Esophagus squamous epithelium (tissue), 4 donors: ENCODE measurements around the gene CAMTA1.

Experiments
- POLR2A ChIP-seq, 4 donors: fragments of 450-650 bp; IDR thresholded peaks; one replicate each; pipeline ENCODE4 v1.6.1; 2017; ENCODE audit warnings: antibody characterized with exemption in 4 of 4, mild to moderate bottlenecking in 4 of 4, moderate library complexity in 3 of 4
- TF ChIP-seq, protein P1 (sequence below), 6 experiments: fragments of 450-650 bp in 4 of 6; fragments of 200-600 bp in 2 of 6; sonication (generic) in 2 of 6; IDR thresholded peaks; one replicate each; pipeline ENCODE4 v1.5.1; 2016 to 2019; ENCODE audit warnings: antibody characterized with exemption in 6 of 6, mild to moderate bottlenecking in 4 of 6, moderate library complexity in 4 of 6

DNA sequence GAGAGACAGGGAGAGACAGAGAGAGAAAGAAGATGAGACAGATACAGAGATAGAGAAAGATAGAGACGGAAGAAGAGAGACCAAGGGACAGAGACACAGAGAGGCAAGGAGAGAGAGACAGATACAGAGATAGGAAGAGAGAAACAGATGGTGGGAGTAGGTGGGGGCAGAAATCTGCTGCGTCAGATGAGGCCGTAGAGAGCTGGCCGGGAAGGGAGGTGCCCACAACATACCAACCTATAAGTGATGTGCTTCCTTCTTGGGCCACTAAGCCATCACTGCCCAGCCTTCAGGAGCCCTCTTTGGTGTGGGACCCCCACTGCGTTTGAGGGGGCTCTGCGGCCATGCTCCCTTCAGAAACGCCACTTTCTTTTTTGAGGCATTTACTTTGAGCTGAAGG is 678.3 kb downstream of the CAMTA1 start:
- TF ChIP-seq, protein P1, sequence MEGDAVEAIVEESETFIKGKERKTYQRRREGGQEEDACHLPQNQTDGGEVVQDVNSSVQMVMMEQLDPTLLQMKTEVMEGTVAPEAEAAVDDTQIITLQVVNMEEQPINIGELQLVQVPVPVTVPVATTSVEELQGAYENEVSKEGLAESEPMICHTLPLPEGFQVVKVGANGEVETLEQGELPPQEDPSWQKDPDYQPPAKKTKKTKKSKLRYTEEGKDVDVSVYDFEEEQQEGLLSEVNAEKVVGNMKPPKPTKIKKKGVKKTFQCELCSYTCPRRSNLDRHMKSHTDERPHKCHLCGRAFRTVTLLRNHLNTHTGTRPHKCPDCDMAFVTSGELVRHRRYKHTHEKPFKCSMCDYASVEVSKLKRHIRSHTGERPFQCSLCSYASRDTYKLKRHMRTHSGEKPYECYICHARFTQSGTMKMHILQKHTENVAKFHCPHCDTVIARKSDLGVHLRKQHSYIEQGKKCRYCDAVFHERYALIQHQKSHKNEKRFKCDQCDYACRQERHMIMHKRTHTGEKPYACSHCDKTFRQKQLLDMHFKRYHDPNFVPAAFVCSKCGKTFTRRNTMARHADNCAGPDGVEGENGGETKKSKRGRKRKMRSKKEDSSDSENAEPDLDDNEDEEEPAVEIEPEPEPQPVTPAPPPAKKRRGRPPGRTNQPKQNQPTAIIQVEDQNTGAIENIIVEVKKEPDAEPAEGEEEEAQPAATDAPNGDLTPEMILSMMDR (IDR thresholded peaks at IDR 0.05): no peak
- TF ChIP-seq POLR2A (IDR thresholded peaks at IDR 0.05): no peak
